ENCODE measurements around the gene SLC25A21.
A peak's percentile ranks its signal among the peaks of the same experiment; 100 is the strongest.

SLC25A21 gene

DNA sequence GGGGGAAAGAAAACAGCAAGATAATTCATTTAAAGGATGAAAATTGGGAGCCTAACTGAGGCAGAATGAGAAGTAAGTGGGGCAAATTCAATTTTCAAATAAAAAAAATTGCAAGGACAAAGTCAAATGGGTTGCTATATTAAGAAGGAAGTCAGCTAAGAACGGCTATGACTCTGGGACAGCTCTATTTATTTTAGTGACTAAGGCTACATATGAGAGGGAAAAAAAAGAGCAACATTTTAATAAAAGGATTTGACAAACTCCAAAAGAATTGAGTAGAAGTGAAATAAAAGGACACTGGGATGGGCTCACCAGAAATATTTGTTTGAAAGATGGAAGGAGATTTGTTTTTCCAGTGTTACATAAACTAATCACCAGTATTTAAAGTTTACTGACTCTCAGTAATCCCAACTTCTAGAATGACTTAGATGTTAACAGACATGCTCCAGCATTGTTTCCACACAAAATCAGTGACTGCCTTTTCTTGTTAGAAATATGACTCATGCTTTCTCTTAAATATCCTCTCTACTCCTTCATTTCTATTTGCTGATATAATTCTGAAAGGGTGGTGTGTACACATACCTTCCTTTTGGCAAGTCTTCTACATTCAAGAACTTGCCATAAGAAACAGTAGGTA lies 198.5 kb downstream of the SLC25A21 start:
- no peaks in the 10 kb centered on the region for H3K79me1 ChIP-seq (ENCODE audit: low read depth, low read length)
- H3K9me3 ChIP-seq (replicated peaks in 1 of 2; ENCODE audit: control insufficient read depth in 2 of 2, insufficient read depth in 1 of 2, low read depth in 1 of 2, low read length in 2 of 2) = no peaks in the 10 kb centered on the region
- no peak overlapping the region for H3K14ac ChIP-seq (ENCODE audit: low read length)
- H2BK15ac ChIP-seq (ENCODE audit: low read length) = no peak overlapping the region
- no peaks in the 10 kb centered on the region for H3K4me1 ChIP-seq (ENCODE audit: control insufficient read depth in 2 of 2, insufficient read depth in 1 of 2, low read depth in 1 of 2, low read length in 2 of 2)
- H3K4me2 ChIP-seq (ENCODE audit: insufficient read depth, low read length, poor library complexity, severe bottlenecking) = no peak overlapping the region
- WGBS, 2 donors (ENCODE audit: extremely low coverage in 2 of 2, insufficient read length in 2 of 2, insufficient replicate concordance in 1 of 2) = no CpG with 5 or more reads among the region's 1 CpG
- H3K9ac ChIP-seq (ENCODE audit: low read depth, low read length, poor library complexity) = no peak overlapping the region
- no peak overlapping the region for H3K23ac ChIP-seq (ENCODE audit: low read depth, low read length, poor library complexity)
- no peaks in the 10 kb centered on the region for H3K27me3 ChIP-seq (ENCODE audit: control insufficient read depth in 3 of 3, insufficient read depth in 3 of 3, low read depth in 1 of 3, low read length in 3 of 3)
- no peak overlapping the region for H4K91ac ChIP-seq (ENCODE audit: low read depth, low read length, poor library complexity)
- H2AK5ac ChIP-seq (ENCODE audit: low read depth, low read length) = no peak overlapping the region
- H2BK5ac ChIP-seq (ENCODE audit: low read length) = no peak overlapping the region
- no peak overlapping the region for H2BK12ac ChIP-seq (ENCODE audit: low read length)
- no peak overlapping the region for H3K4me3 ChIP-seq (ENCODE audit: low read length in 2 of 2)
- H3K27ac ChIP-seq (replicated peaks; ENCODE audit: low read length) = no peak overlapping the region
- H3K36me3 ChIP-seq (replicated peaks in 1 of 2; ENCODE audit: control insufficient read depth in 2 of 2, insufficient read depth in 2 of 2, low read length in 2 of 2) = no peaks in the 10 kb centered on the region
- DNase-seq (ENCODE audit: low spot score) = no peak
- no peak overlapping the region for H3K4ac ChIP-seq (ENCODE audit: low read length)
- H4K8ac ChIP-seq (ENCODE audit: low read depth, low read length) = no peak overlapping the region
- H2AFZ ChIP-seq (ENCODE audit: low read length) = no peak overlapping the region
- H2BK120ac ChIP-seq (ENCODE audit: low read depth, low read length) = no peak overlapping the region
- no peak overlapping the region for H3K18ac ChIP-seq (ENCODE audit: low read length)

GRCh38 chr14:36971263-36971855 lies 201.0 kb downstream of the SLC25A21 start:
- Histone ChIP-seq H3K4me1 (ENCODE audit: control insufficient read depth in 2 of 2, insufficient read depth in 1 of 2, low read depth in 1 of 2, low read length in 2 of 2) (peaks cover 4 to 8% of the 10 kb centered on the region in 2 donors), H3K4me2 (ENCODE audit: insufficient read depth, low read length, poor library complexity, severe bottlenecking) (no peak overlapping the region), H2AK5ac (ENCODE audit: low read depth, low read length) (no peak overlapping the region), H2BK120ac (ENCODE audit: low read depth, low read length) (no peak overlapping the region), H4K91ac (ENCODE audit: low read depth, low read length, poor library complexity) (no peak overlapping the region), H3K4me3 (ENCODE audit: low read length in 2 of 2) (no peak overlapping the region), H3K4ac (ENCODE audit: low read length) (no peak overlapping the region), H2BK12ac (ENCODE audit: low read length) (no peak overlapping the region), H2BK15ac (ENCODE audit: low read length) (no peak overlapping the region), H4K8ac (ENCODE audit: low read depth, low read length) (no peak overlapping the region), H3K23ac (ENCODE audit: low read depth, low read length, poor library complexity) (no peak overlapping the region), H3K14ac (ENCODE audit: low read length) (no peak overlapping the region), H3K9me3 (replicated peaks in 1 of 2; ENCODE audit: control insufficient read depth in 2 of 2, insufficient read depth in 1 of 2, low read depth in 1 of 2, low read length in 2 of 2) (no peaks in the 10 kb centered on the region), H3K9ac (ENCODE audit: low read depth, low read length, poor library complexity) (no peak overlapping the region), H3K27ac (replicated peaks; ENCODE audit: low read length) (no peak overlapping the region), H3K36me3 (replicated peaks in 1 of 2; ENCODE audit: control insufficient read depth in 2 of 2, insufficient read depth in 2 of 2, low read length in 2 of 2) (no peaks in the 10 kb centered on the region), H3K27me3 (ENCODE audit: control insufficient read depth in 3 of 3, insufficient read depth in 3 of 3, low read depth in 1 of 3, low read length in 3 of 3) (no peaks in the 10 kb centered on the region), H3K18ac (ENCODE audit: low read length) (no peak overlapping the region), H3K79me1 (ENCODE audit: low read depth, low read length) (no peaks in the 10 kb centered on the region), H2BK5ac (ENCODE audit: low read length) (no peak overlapping the region), H2AFZ (ENCODE audit: low read length) (no peak overlapping the region)
- no peak for DNase-seq (ENCODE audit: low spot score)
- WGBS, 2 donors (ENCODE audit: extremely low coverage in 2 of 2, insufficient read length in 2 of 2, insufficient replicate concordance in 1 of 2) = no CpG with 5 or more reads among the region's 9 CpGs

DNA sequence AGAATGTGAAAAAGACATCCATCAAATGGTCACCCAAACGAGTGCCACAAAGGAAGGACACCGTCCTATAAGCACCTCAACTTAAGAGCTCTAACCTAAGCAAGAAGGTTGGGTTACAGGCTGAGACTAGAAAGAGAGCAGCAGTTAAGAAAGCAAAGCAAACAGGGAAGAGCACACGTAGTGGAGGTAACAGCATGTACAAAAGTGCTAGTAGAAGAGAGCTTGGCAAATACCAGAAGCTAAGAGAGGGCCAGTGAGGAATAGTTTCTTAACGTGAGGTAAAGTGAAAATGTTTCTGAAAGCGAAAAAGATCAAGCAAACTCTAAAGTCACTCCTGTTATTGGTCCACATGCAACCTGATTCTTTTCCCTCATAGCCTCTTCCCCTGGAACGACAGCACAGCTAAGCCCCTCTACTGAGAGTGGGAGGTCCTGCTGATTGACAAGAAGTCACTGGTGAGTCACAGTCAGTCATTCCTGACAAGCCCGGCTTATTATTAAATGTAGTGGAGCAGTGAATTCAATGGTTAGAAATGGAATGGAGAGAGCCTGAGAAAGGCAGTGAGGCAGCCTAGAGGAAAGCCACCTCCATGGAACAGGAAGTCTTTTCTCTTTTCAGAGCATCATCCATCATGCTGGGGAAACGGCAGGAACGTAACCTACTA lies 204.4 kb downstream of the SLC25A21 start:
- Histone ChIP-seq H2AFZ (ENCODE audit: low read length) (peak overlapping the region; percentile 16), H3K4me3 (ENCODE audit: low read length in 2 of 2) (no peak overlapping the region), H3K79me1 (ENCODE audit: low read depth, low read length) (no peaks in the 10 kb centered on the region), H3K9ac (ENCODE audit: low read depth, low read length, poor library complexity) (no peak overlapping the region), H2AK5ac (ENCODE audit: low read depth, low read length) (no peak overlapping the region), H3K9me3 (replicated peaks in 1 of 2; ENCODE audit: control insufficient read depth in 2 of 2, insufficient read depth in 1 of 2, low read depth in 1 of 2, low read length in 2 of 2) (no peaks in the 10 kb centered on the region), H3K36me3 (replicated peaks in 1 of 2; ENCODE audit: control insufficient read depth in 2 of 2, insufficient read depth in 2 of 2, low read length in 2 of 2) (no peaks in the 10 kb centered on the region), H3K18ac (ENCODE audit: low read length) (no peak overlapping the region), H3K27ac (replicated peaks; ENCODE audit: low read length) (no peak overlapping the region), H3K4me1 (ENCODE audit: control insufficient read depth in 2 of 2, insufficient read depth in 1 of 2, low read depth in 1 of 2, low read length in 2 of 2) (peaks cover 5 to 8% of the 10 kb centered on the region in 2 donors), H2BK5ac (ENCODE audit: low read length) (no peak overlapping the region), H3K4ac (ENCODE audit: low read length) (no peak overlapping the region), H4K91ac (ENCODE audit: low read depth, low read length, poor library complexity) (no peak overlapping the region), H2BK15ac (ENCODE audit: low read length) (no peak overlapping the region), H3K27me3 (ENCODE audit: control insufficient read depth in 3 of 3, insufficient read depth in 3 of 3, low read depth in 1 of 3, low read length in 3 of 3) (no peaks in the 10 kb centered on the region), H4K8ac (ENCODE audit: low read depth, low read length) (no peak overlapping the region), H3K14ac (ENCODE audit: low read length) (no peak overlapping the region), H3K4me2 (ENCODE audit: insufficient read depth, low read length, poor library complexity, severe bottlenecking) (no peak overlapping the region), H2BK12ac (ENCODE audit: low read length) (no peak overlapping the region), H3K23ac (ENCODE audit: low read depth, low read length, poor library complexity) (no peak overlapping the region), H2BK120ac (ENCODE audit: low read depth, low read length) (no peak overlapping the region)
- peak; percentile 9 for DNase-seq (ENCODE audit: low spot score)
- no CpG with 5 or more reads among the region's 9 CpGs for WGBS, 2 donors (ENCODE audit: extremely low coverage in 2 of 2, insufficient read length in 2 of 2, insufficient replicate concordance in 1 of 2)

DNA sequence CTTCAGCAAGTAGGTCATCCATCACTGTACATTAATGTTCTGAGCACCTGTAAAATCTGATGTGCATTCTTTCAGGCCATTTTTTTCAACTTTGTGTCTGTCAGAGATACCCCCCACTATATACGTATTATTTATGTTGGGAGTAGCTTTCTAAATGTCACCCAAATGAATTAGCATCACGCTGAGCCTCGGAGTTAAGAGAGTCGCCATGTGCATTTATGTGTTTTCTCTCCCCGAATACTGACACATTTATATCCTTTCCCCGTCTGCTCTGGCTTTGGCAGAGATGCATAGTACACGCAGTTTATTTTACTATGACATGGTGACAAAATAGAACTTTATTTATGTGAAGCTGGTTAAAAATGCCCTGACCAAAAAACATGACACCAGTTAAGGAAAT lies 216.4 kb downstream of the SLC25A21 start:
- no peak overlapping the region for H3K27ac ChIP-seq (replicated peaks; ENCODE audit: low read length)
- H4K91ac ChIP-seq (ENCODE audit: low read depth, low read length, poor library complexity) = no peak overlapping the region
- H3K4me3 ChIP-seq (ENCODE audit: low read length in 2 of 2) = no peak overlapping the region
- no peaks in the 10 kb centered on the region for H3K36me3 ChIP-seq (replicated peaks in 1 of 2; ENCODE audit: control insufficient read depth in 2 of 2, insufficient read depth in 2 of 2, low read length in 2 of 2)
- H2AFZ ChIP-seq (ENCODE audit: low read length) = no peak overlapping the region
- no CpG with 5 or more reads among the region's 7 CpGs for WGBS, 2 donors (ENCODE audit: extremely low coverage in 2 of 2, insufficient read length in 2 of 2, insufficient replicate concordance in 1 of 2)
- no peaks in the 10 kb centered on the region for H3K79me1 ChIP-seq (ENCODE audit: low read depth, low read length)
- no peak overlapping the region for H3K23ac ChIP-seq (ENCODE audit: low read depth, low read length, poor library complexity)
- no peak overlapping the region for H3K4me2 ChIP-seq (ENCODE audit: insufficient read depth, low read length, poor library complexity, severe bottlenecking)
- no peak overlapping the region for H3K14ac ChIP-seq (ENCODE audit: low read length)
- DNase-seq (ENCODE audit: low spot score) = no peak
- H3K4me1 ChIP-seq (ENCODE audit: control insufficient read depth in 2 of 2, insufficient read depth in 1 of 2, low read depth in 1 of 2, low read length in 2 of 2) = no peaks in the 10 kb centered on the region
- H2BK5ac ChIP-seq (ENCODE audit: low read length) = no peak overlapping the region
- no peak overlapping the region for H2BK12ac ChIP-seq (ENCODE audit: low read length)
- no peak overlapping the region for H2BK120ac ChIP-seq (ENCODE audit: low read depth, low read length)
- no peak overlapping the region for H3K4ac ChIP-seq (ENCODE audit: low read length)
- H3K9ac ChIP-seq (ENCODE audit: low read depth, low read length, poor library complexity) = no peak overlapping the region
- H3K27me3 ChIP-seq (ENCODE audit: control insufficient read depth in 3 of 3, insufficient read depth in 3 of 3, low read depth in 1 of 3, low read length in 3 of 3) = no peaks in the 10 kb centered on the region
- no peak overlapping the region for H4K8ac ChIP-seq (ENCODE audit: low read depth, low read length)
- H2AK5ac ChIP-seq (ENCODE audit: low read depth, low read length) = no peak overlapping the region
- H2BK15ac ChIP-seq (ENCODE audit: low read length) = no peak overlapping the region
- no peak overlapping the region for H3K18ac ChIP-seq (ENCODE audit: low read length)
- no peaks in the 10 kb centered on the region for H3K9me3 ChIP-seq (replicated peaks in 1 of 2; ENCODE audit: control insufficient read depth in 2 of 2, insufficient read depth in 1 of 2, low read depth in 1 of 2, low read length in 2 of 2)

All from neuronal stem cell (in vitro differentiated cells).